Cortex of kidney (tissue), 1 donor: Measurements from ENCODE around the gene GPX7.

Experiments
- DNase-seq: peaks from one replicate; lab custom pipeline; 2025; lab: John Stamatoyannopoulos, UW

The GPX7 gene

GRCh38 chr1:52588027-52588426 is 14.1 kb upstream of the GPX7 start:
- DNase-seq: no peak

- DNase-seq: no peak
These were observed 13.6 kb upstream of the GPX7 start for GRCh38 chr1:52588535-52588934.

- no peak for DNase-seq
These were observed 11.9 kb upstream of the GPX7 start for GRCh38 chr1:52590266-52590665.

- no peak for DNase-seq
These were observed 9.4 kb upstream of the GPX7 start for GRCh38 chr1:52592637-52593323.

GRCh38 chr1:52593495-52593894 is 8.7 kb upstream of the GPX7 start:
- DNase-seq: no peak

- DNase-seq: no peak
These were observed 7.1 kb upstream of the GPX7 start for GRCh38 chr1:52595061-52595460.

- DNase-seq: no peak
These were observed 4.3 kb upstream of the GPX7 start for GRCh38 chr1:52597912-52598311.

- no peak for DNase-seq
These were observed 3.4 kb upstream of the GPX7 start for GRCh38 chr1:52598729-52599128.

- DNase-seq: no peak
These were observed 2.9 kb upstream of the GPX7 start for GRCh38 chr1:52599236-52599635.

- no peak for DNase-seq
These were observed 1.5 kb upstream of the GPX7 start for GRCh38 chr1:52600533-52601179.

GRCh38 chr1:52601519-52601918 is 652 bp upstream of the GPX7 start:
- DNase-seq: no peak

GRCh38 chr1:52602856-52603600 is 857 bp downstream of the GPX7 start:
- DNase-seq: no peak

GRCh38 chr1:52603630-52604029 is 1.5 kb downstream of the GPX7 start:
- DNase-seq: no peak

- DNase-seq: no peak
These were observed 2.0 kb downstream of the GPX7 start for GRCh38 chr1:52604063-52604770.

- no peak for DNase-seq
These were observed 11.6 kb downstream of the GPX7 start for GRCh38 chr1:52613636-52614373.

GRCh38 chr1:52614671-52615070 is 12.5 kb downstream of the GPX7 start:
- DNase-seq: no peak

- DNase-seq: no peak
These were observed 13.4 kb downstream of the GPX7 start for GRCh38 chr1:52615489-52616042.

GRCh38 chr1:52621950-52622349 is 19.8 kb downstream of the GPX7 start:
- DNase-seq: no peak

- no peak for DNase-seq
These were observed 21.6 kb downstream of the GPX7 start for GRCh38 chr1:52623812-52624211.

- DNase-seq: no peak
These were observed 24.9 kb downstream of the GPX7 start for GRCh38 chr1:52627028-52627427.

- DNase-seq: no peak
These were observed 26.6 kb downstream of the GPX7 start for GRCh38 chr1:52628614-52629324.
